Esophagus (tissue), 2 donors: ENCODE data around the gene AATF. TPM values are rescaled to one million over a fixed set of nuclear protein-coding genes. Genes with fewer than 3 reads are reported as not detected.

ENCODE experiments used
- H3K27ac ChIP-seq, 2 donors: one replicate each; pipeline ENCODE4 v1.5.1; 2013; ENCODE audit warnings: low read depth in 2 of 2, mild to moderate bottlenecking in 2 of 2, inconsistent platforms in 1 of 2, low read length in 1 of 2, moderate library complexity in 1 of 2
- H3K27me3 ChIP-seq, 2 donors: one replicate each; pipeline ENCODE4 v1.6.1; 2013; ENCODE audit warnings: low read length in 2 of 2, control low read depth in 1 of 2, mild to moderate bottlenecking in 1 of 2; ENCODE audit not compliant: insufficient read depth in 2 of 2, control insufficient read depth in 1 of 2
- H3K36me3 ChIP-seq, 2 donors: one replicate each; pipeline ENCODE4 v1.6.1; 2013; ENCODE audit warnings: low read length in 1 of 2; ENCODE audit not compliant: control insufficient read depth in 2 of 2, insufficient read depth in 2 of 2
- H3K4me1 ChIP-seq, 2 donors: one replicate each; pipeline ENCODE4 v1.6.1; 2013; ENCODE audit warnings: low read length in 1 of 2; ENCODE audit not compliant: control insufficient read depth in 2 of 2, insufficient read depth in 2 of 2
- H3K4me3 ChIP-seq, 2 donors: one replicate each; pipeline ENCODE4 v1.5.1; 2013; ENCODE audit warnings: low read length in 2 of 2, mild to moderate bottlenecking in 2 of 2, low read depth in 1 of 2, moderate library complexity in 1 of 2
- H3K9me3 ChIP-seq, 2 donors: one replicate each; pipeline ENCODE4 v1.6.1; 2013; ENCODE audit warnings: mild to moderate bottlenecking in 2 of 2, low read depth in 1 of 2, low read length in 1 of 2, moderate library complexity in 1 of 2; ENCODE audit not compliant: control insufficient read depth in 2 of 2, insufficient read depth in 1 of 2
- WGBS, 2 donors: extraction: QIAGEN DNeasy Blood & Tissue Kit; methylation state at CpG; one replicate each; pipeline ENCODE4 v1.1.7; 2013; 5-methylcytosine and 5-hydroxymethylcytosine counted together
- polyA plus RNA-seq, 2 donors: library from polyadenylated mRNA; stranded (reverse); fragments of 200-250 nt; gene quantifications; one replicate each; pipeline ENCODE4 v1.2.3, GENCODE V29; 2013
- donor health status: healthy with polysubstance abuse.
- donor health status: Bipolar disorder and iron deficiency.

AATF gene
- polyA plus RNA-seq, 2 donors = 17.4 to 25.7 TPM

DNA sequence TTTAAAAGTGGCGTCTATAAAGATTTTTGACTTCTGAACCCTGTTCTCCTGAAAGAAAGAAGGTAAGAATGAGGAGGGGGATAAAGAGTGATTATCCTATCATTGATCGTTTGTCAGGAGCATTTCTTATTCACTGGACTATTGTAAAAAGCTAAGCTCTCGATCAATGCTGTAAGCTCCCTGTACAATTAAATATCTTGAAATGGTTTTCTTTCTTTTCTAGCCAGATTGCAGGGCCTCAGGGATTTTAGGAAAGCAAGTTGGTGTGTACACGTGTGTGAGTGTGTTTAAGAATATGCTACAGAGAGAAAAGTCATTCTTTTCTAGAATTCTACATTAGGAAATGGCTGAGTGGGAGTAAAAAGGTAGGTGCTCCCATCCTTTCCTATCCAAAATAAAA is 154.5 kb downstream of the AATF start:
- Histone ChIP-seq H3K27ac (no peak overlapping the region), H3K4me1 (peaks cover 0 to 6% of the 10 kb centered on the region in 2 donors), H3K9me3 (no peaks in the 10 kb centered on the region), H3K36me3 (peaks cover 2 to 20% of the 10 kb centered on the region in 2 donors), H3K27me3 (no peaks in the 10 kb centered on the region), H3K4me3 (no peak overlapping the region)
- 90 to 92% methylated on average over 4 of the region's 4 CpGs for WGBS, 2 donors

DNA sequence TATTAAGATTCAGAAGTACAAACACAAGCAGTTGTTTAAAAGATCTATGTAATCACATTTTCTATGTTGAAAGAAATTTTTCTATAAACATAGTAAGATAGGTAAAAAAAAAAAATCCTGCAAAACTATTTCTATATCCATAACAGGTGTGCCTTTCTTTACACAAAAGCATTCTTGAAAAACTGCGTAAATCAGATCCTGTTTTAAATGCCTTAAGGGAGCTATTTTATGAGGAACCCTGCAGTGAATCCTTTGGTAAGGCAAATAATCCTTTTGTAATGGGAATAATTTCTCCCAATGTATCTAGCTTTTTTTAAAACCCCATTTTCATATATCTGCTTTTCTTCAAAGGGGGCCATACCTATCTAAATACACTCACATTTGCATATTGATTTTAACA is 157.3 kb downstream of the AATF start:
- WGBS, 2 donors = 79 to 90% methylated on average over 1 of the region's 1 CpG
- H3K36me3 ChIP-seq = peaks cover 2 to 20% of the 10 kb centered on the region in 2 donors
- H3K9me3 ChIP-seq = no peaks in the 10 kb centered on the region
- H3K4me3 ChIP-seq = no peak overlapping the region
- H3K27ac ChIP-seq = no peak overlapping the region
- H3K27me3 ChIP-seq = no peaks in the 10 kb centered on the region
- peaks cover 0 to 3% of the 10 kb centered on the region in 2 donors for H3K4me1 ChIP-seq

Other genes starting within 250 kb of the AATF start
- gene LHX1, start 11.5 kb upstream of the AATF start, polyA plus RNA-seq = not detected